Neural progenitor cell (in vitro differentiated cells): ENCODE results near the gene DNASE1L2.

ENCODE experiments used
- EZH2 ChIP-seq: fragments of 200-600 bp; sonication (generic); IDR thresholded peaks from 2 replicates; pipeline ENCODE4 v1.6.1; 2017; ENCODE audit warnings: antibody characterized with exemption, mild to moderate bottlenecking, moderate library complexity
- EZH2phosphoT487 ChIP-seq: fragments of 200-600 bp; sonication (generic); IDR thresholded peaks from 2 replicates; pipeline ENCODE4 v1.6.1; 2017; ENCODE audit warnings: antibody characterized with exemption
- TF ChIP-seq, protein P1 (sequence below): fragments of 200-600 bp; sonication (generic); IDR thresholded peaks from 2 replicates; pipeline ENCODE4 v1.5.1; 2017; ENCODE audit warnings: antibody characterized with exemption, mild to moderate bottlenecking

GRCh38 chr16:2234813-2235170, 1.5 kb upstream of the DNASE1L2 start:
- TF ChIP-seq, protein P1, sequence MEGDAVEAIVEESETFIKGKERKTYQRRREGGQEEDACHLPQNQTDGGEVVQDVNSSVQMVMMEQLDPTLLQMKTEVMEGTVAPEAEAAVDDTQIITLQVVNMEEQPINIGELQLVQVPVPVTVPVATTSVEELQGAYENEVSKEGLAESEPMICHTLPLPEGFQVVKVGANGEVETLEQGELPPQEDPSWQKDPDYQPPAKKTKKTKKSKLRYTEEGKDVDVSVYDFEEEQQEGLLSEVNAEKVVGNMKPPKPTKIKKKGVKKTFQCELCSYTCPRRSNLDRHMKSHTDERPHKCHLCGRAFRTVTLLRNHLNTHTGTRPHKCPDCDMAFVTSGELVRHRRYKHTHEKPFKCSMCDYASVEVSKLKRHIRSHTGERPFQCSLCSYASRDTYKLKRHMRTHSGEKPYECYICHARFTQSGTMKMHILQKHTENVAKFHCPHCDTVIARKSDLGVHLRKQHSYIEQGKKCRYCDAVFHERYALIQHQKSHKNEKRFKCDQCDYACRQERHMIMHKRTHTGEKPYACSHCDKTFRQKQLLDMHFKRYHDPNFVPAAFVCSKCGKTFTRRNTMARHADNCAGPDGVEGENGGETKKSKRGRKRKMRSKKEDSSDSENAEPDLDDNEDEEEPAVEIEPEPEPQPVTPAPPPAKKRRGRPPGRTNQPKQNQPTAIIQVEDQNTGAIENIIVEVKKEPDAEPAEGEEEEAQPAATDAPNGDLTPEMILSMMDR: no peak
- TF ChIP-seq EZH2phosphoT487 (no peak), EZH2 (no peak)
